ENCODE results near the gene NRP2.

Gene NRP2

DNA sequence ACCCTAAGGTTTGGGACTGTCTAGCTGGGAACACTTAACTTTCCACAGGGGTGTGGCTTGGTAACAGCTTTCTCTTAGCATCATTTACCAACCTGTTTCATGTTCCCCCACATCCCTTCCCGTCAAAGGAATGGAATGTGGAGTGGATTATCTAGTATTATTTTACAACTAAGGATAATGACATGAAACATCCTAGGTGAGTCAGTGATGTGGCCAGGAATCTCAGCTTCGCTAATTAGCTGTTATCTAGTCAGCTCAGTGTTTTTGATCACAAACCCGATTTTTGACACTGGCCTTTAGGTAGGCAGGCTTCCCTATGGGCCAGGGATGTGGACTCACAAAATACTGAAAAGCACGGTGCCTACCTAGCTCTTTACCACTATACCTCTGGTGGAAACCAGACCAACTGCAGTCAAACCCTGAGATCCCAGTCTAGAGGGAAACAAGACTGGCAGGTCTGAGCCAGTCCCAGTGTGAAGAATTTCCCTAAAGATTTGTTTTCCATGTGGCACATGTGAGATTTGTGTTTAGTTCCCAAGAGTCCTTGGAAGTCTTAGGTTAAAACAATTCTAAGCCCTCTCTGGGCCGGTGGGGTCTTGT, 2.8 kb upstream of the NRP2 start:
- H3K4me3 ChIP-seq (ENCODE audit: low read depth in 1 of 2, low read length in 1 of 2) = no peak overlapping the region
- H3K4me1 ChIP-seq (ENCODE audit: control insufficient read depth in 1 of 2, insufficient read depth in 1 of 2, low read depth in 1 of 2, low read length in 1 of 2) = peaks cover 8 to 13% of the 10 kb centered on the region in 2 experiments
- H3K27me3 ChIP-seq = peaks cover 74% of the 10 kb centered on the region
- H3K27ac ChIP-seq = no peak overlapping the region
- H3K36me3 ChIP-seq = no peaks in the 10 kb centered on the region
- TF ChIP-seq, protein P1, sequence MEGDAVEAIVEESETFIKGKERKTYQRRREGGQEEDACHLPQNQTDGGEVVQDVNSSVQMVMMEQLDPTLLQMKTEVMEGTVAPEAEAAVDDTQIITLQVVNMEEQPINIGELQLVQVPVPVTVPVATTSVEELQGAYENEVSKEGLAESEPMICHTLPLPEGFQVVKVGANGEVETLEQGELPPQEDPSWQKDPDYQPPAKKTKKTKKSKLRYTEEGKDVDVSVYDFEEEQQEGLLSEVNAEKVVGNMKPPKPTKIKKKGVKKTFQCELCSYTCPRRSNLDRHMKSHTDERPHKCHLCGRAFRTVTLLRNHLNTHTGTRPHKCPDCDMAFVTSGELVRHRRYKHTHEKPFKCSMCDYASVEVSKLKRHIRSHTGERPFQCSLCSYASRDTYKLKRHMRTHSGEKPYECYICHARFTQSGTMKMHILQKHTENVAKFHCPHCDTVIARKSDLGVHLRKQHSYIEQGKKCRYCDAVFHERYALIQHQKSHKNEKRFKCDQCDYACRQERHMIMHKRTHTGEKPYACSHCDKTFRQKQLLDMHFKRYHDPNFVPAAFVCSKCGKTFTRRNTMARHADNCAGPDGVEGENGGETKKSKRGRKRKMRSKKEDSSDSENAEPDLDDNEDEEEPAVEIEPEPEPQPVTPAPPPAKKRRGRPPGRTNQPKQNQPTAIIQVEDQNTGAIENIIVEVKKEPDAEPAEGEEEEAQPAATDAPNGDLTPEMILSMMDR (IDR thresholded peaks at IDR 0.05) = no peak
- no peaks in the 10 kb centered on the region for H3K9me3 ChIP-seq

DNA sequence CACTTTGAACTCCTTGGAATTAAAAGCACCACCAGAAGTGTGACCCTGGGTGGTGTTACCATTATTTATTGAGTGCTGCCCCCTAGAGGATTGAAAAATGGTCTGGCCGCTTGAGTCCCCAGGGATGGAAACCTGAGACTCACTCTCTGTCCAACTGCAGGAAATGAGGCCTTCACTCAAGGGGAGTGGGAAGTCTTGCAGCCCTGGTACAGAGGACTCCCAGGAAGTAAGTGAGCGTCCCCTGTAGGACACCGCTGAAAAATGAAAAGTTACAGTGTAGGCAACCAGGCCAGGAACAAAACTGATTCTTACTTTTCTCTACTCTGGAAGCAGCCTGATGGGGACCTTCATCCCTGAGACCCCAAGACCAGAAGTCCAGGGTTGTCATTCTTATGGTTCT, 2.2 kb upstream of the NRP2 start:
- Histone ChIP-seq H3K9me3 (no peaks in the 10 kb centered on the region), H3K27ac (no peak overlapping the region), H3K36me3 (no peaks in the 10 kb centered on the region), H3K4me1 (ENCODE audit: control insufficient read depth in 1 of 2, insufficient read depth in 1 of 2, low read depth in 1 of 2, low read length in 1 of 2) (peaks cover 8 to 13% of the 10 kb centered on the region in 2 experiments), H3K4me3 (ENCODE audit: low read depth in 1 of 2, low read length in 1 of 2) (no peak overlapping the region), H3K27me3 (peaks cover 79% of the 10 kb centered on the region)
- TF ChIP-seq, protein P1 (IDR thresholded peaks at IDR 0.05) = no peak

DNA sequence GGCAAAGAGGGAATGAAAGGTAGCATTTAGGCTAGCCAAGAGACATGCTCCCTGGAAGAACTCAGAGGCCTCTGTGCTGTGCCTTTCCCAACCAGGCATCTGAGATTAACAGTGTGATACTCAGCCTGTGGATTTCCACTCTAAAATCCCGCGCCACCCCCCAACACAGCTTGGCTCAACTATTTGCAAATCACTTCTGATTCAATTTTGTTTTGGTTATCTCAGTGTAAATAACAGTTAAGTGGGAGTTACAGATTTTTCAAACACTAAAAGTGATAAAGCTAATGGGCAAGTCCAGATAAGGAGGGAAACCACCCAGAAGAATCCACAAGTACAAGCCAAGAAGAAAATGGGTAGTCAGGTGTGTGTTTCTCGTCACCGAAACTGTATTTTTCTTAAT, 1.4 kb upstream of the NRP2 start:
- H3K27me3 ChIP-seq = peaks cover 87% of the 10 kb centered on the region
- no peaks in the 10 kb centered on the region for H3K9me3 ChIP-seq
- H3K4me3 ChIP-seq (ENCODE audit: low read depth in 1 of 2, low read length in 1 of 2) = no peak overlapping the region
- no peaks in the 10 kb centered on the region for H3K36me3 ChIP-seq
- peaks cover 8 to 13% of the 10 kb centered on the region in 2 experiments for H3K4me1 ChIP-seq (ENCODE audit: control insufficient read depth in 1 of 2, insufficient read depth in 1 of 2, low read depth in 1 of 2, low read length in 1 of 2)
- TF ChIP-seq, protein P1 (IDR thresholded peaks at IDR 0.05) = no peak
- no peak overlapping the region for H3K27ac ChIP-seq

DNA sequence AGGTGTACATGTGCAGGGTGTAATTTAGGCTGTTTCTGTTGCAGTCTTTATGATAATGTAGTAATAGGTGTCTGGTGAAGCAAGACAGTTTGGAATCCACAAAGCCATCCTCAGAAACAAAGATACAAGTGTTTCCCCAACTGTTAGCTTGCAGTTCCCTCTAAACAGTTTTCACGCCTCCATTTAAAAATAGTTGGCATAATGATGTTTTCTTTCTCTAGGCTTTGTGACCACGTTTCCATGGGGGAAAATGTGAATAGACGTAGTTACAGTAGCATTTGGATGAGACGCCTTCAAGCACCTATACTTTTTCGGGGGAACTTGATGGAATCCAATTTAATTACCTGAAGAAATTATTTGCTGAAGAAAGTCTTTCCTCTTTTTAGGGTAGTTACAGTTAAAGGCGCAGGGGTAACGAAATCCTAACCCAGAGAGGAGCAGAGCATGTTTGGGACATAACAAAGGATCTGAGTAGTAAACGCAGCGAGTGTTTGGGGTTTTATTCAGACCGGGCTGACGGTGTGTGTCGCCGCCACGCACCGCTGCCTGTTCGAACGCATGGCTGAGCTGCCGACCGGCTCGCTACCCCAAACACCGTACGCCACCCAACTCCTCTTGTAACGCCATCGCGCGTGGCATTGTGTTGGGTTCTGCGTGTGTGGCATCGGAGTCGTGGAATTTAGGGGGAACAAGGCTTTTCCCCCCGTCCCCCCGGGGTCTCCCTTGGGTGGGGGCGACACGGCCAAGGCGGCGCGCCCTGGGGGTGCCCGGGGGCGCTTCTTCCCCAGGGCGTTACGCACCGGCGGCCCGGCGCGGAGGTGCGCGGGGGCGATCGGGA, 681 bp upstream of the NRP2 start:
- H3K27ac ChIP-seq = no peak overlapping the region
- TF ChIP-seq, protein P1 (IDR thresholded peaks at IDR 0.05) = no peak
- peaks cover 11 to 13% of the 10 kb centered on the region in 2 experiments for H3K4me1 ChIP-seq (ENCODE audit: control insufficient read depth in 1 of 2, insufficient read depth in 1 of 2, low read depth in 1 of 2, low read length in 1 of 2)
- no peaks in the 10 kb centered on the region for H3K9me3 ChIP-seq
- peaks cover 95% of the 10 kb centered on the region for H3K27me3 ChIP-seq
- H3K4me3 ChIP-seq (ENCODE audit: low read depth in 1 of 2, low read length in 1 of 2) = no peak overlapping the region
- H3K36me3 ChIP-seq = no peaks in the 10 kb centered on the region

DNA sequence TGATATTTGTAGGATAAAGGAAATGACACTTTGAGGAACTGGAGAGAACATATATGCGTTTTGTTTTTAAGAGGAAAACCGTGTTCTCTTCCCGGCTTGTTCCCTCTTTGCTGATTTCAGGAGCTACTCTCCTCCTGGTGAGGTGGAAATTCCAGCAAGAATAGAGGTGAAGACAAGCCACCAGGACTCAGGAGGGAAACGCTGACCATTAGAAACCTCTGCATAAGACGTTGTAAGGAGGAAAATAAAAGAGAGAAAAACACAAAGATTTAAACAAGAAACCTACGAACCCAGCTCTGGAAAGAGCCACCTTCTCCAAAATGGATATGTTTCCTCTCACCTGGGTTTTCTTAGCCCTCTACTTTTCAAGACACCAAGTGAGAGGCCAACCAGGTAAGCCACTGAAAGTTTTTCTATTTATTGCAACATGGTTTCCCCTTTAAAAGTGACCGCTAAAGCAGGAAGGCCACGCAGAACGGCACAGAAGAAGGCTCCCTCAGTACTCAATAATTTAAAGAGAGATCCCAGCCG, 735 bp downstream of the NRP2 start:
- TF ChIP-seq, protein P1 (IDR thresholded peaks at IDR 0.05) = no peak
- Histone ChIP-seq H3K4me1 (ENCODE audit: control insufficient read depth in 1 of 2, insufficient read depth in 1 of 2, low read depth in 1 of 2, low read length in 1 of 2) (peaks cover 11 to 13% of the 10 kb centered on the region in 2 experiments), H3K27ac (no peak overlapping the region), H3K9me3 (no peaks in the 10 kb centered on the region), H3K4me3 (ENCODE audit: low read depth in 1 of 2, low read length in 1 of 2) (peak overlapping the region in 1 of 2 experiments; percentile 45), H3K36me3 (no peaks in the 10 kb centered on the region), H3K27me3 (peaks cover 95% of the 10 kb centered on the region)
